SU-DHL-6 (cell line): ENCODE data around the gene SPATC1L.

ENCODE experiments used
- H2AFZ ChIP-seq: fragments of 200-600 bp; sonication (generic); 2 replicates; pipeline ENCODE4 v1.6.1; 2014; ENCODE audit warnings: low read depth, mild to moderate bottlenecking, moderate library complexity, mixed read lengths, antibody characterized with exemption, low read length; ENCODE audit not compliant: severe bottlenecking
- H3F3A ChIP-seq: fragments of 200-600 bp; shearing (Covaris generic); 2 replicates; pipeline ENCODE4 v1.6.0; 2016; ENCODE audit warnings: antibody characterized with exemption, mild to moderate bottlenecking; ENCODE audit not compliant: insufficient read depth
- H3K27ac ChIP-seq: fragments of 200-600 bp; sonication (generic); 2 replicates; pipeline ENCODE4 v1.5.1; 2016; ENCODE audit warnings: low read depth, mild to moderate bottlenecking, low read length, moderate library complexity, mixed read lengths
- H3K27me3 ChIP-seq: fragments of 200-600 bp; sonication (generic), shearing (Covaris generic); 2 replicates; pipeline ENCODE4 v1.6.0; 2014; ENCODE audit warnings: mild to moderate bottlenecking, low read length
- H3K36me3 ChIP-seq: fragments of 200-600 bp; sonication (generic); 2 replicates; pipeline ENCODE4 v1.6.1; 2014; ENCODE audit warnings: mild to moderate bottlenecking, low read length, mixed read lengths
- H3K4me2 ChIP-seq: fragments of 300-600, 200-600 bp; shearing (Covaris generic), sonication (generic); 2 replicates; pipeline ENCODE4 v1.6.0; 2014; ENCODE audit warnings: low read length, low read depth, mild to moderate bottlenecking; ENCODE audit not compliant: poor library complexity, severe bottlenecking
- H3K4me3 ChIP-seq: fragments of 200-600 bp; sonication (generic); 2 replicates; pipeline ENCODE4 v1.5.1; 2014; ENCODE audit warnings: antibody characterized with exemption, low read length, mild to moderate bottlenecking, mixed read lengths; ENCODE audit not compliant: insufficient read depth, poor library complexity, severe bottlenecking
- H3K79me2 ChIP-seq: fragments of 200-600 bp; sonication (generic); 2 replicates; pipeline ENCODE4 v1.6.1; 2014; ENCODE audit warnings: mild to moderate bottlenecking, low read length, moderate library complexity; ENCODE audit not compliant: insufficient read depth
- H3K9ac ChIP-seq: fragments of 200-600 bp; sonication (generic); 2 replicates; pipeline ENCODE4 v1.7.0; 2014; ENCODE audit warnings: mild to moderate bottlenecking, low read length
- H3K9me2 ChIP-seq: fragments of 200-600 bp; sonication (generic); replicated peaks from 2 replicates; pipeline ENCODE4 v1.6.1; 2014; ENCODE audit warnings: low read length; ENCODE audit not compliant: insufficient read depth
- H3K9me3 ChIP-seq: fragments of 200-600 bp; sonication (generic); 2 replicates; pipeline ENCODE4 v1.6.1; 2014; ENCODE audit warnings: low read length, mixed read lengths; ENCODE audit not compliant: insufficient read depth
- H4K20me1 ChIP-seq: fragments of 200-600 bp; sonication (generic); 2 replicates; pipeline ENCODE4 v1.6.1; 2014; ENCODE audit warnings: low read depth, mild to moderate bottlenecking, antibody characterized with exemption, low read length, moderate library complexity, mixed read lengths
- EZH2phosphoT487 ChIP-seq: fragments of 200-600 bp; sonication (generic), shearing (Covaris generic); conservative IDR thresholded peaks from 2 replicates; pipeline ENCODE4 v1.6.1; 2018; ENCODE audit warnings: mild to moderate bottlenecking, antibody characterized with exemption, low read length, moderate library complexity, mixed read lengths
- TF ChIP-seq, protein P1 (sequence below): fragments of 200-600 bp; sonication (generic); IDR thresholded peaks from one replicate; pipeline ENCODE4 v1.5.1; 2017; ENCODE audit warnings: antibody characterized with exemption, mild to moderate bottlenecking, low read length, moderate library complexity; ENCODE audit not compliant: insufficient read depth, poor library complexity, severe bottlenecking

SPATC1L gene

DNA sequence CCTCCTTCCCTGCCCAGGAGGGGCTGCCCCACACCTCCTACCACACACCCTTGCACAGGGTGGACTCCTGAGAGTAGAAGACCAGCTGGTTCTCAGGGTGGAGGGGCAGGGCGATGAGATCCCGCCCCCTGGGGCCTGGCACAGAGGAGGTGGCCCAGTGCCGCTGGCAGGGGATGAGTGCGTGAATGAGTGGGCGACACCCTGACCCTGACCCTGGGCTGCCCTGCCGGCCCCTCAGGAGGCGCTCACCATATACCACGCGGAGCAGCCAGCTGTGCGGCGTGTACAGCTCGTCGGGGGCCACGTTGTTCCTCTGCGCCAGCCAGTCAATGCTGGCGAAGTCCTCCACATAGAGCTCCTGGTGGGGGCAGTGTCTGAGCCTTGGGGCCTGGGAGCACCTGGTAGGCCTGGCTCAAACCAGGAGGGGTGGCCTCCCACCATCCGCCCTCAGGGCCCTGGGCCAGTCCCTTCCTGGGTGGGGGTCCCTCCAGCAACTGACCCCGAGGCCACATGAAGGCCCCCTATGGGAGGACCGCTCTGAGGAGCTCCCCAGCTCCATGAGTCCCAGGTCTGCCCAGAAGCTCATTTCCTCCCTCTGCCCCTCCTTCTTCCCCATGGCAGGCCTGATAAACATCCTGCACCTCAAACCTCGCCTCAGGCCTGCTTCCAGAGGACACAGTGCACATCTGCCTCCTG, 31.3 kb upstream of the SPATC1L start:
- no peak overlapping the region for H3K9ac ChIP-seq
- no peaks in the 10 kb centered on the region for H3K9me2 ChIP-seq
- no peaks in the 10 kb centered on the region for H3K27me3 ChIP-seq
- H3K27ac ChIP-seq, result no peak overlapping the region
- TF ChIP-seq EZH2phosphoT487, result no peak
- TF ChIP-seq, protein P1, sequence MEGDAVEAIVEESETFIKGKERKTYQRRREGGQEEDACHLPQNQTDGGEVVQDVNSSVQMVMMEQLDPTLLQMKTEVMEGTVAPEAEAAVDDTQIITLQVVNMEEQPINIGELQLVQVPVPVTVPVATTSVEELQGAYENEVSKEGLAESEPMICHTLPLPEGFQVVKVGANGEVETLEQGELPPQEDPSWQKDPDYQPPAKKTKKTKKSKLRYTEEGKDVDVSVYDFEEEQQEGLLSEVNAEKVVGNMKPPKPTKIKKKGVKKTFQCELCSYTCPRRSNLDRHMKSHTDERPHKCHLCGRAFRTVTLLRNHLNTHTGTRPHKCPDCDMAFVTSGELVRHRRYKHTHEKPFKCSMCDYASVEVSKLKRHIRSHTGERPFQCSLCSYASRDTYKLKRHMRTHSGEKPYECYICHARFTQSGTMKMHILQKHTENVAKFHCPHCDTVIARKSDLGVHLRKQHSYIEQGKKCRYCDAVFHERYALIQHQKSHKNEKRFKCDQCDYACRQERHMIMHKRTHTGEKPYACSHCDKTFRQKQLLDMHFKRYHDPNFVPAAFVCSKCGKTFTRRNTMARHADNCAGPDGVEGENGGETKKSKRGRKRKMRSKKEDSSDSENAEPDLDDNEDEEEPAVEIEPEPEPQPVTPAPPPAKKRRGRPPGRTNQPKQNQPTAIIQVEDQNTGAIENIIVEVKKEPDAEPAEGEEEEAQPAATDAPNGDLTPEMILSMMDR, result no peak
- no peaks in the 10 kb centered on the region for H4K20me1 ChIP-seq
- no peak overlapping the region for H3K4me3 ChIP-seq
- no peak overlapping the region for H3K4me2 ChIP-seq
- H3K9me3 ChIP-seq, result no peaks in the 10 kb centered on the region
- H3K36me3 ChIP-seq, result no peaks in the 10 kb centered on the region
- no peaks in the 10 kb centered on the region for H3F3A ChIP-seq
- no peak overlapping the region for H2AFZ ChIP-seq
- H3K79me2 ChIP-seq, result no peaks in the 10 kb centered on the region

DNA sequence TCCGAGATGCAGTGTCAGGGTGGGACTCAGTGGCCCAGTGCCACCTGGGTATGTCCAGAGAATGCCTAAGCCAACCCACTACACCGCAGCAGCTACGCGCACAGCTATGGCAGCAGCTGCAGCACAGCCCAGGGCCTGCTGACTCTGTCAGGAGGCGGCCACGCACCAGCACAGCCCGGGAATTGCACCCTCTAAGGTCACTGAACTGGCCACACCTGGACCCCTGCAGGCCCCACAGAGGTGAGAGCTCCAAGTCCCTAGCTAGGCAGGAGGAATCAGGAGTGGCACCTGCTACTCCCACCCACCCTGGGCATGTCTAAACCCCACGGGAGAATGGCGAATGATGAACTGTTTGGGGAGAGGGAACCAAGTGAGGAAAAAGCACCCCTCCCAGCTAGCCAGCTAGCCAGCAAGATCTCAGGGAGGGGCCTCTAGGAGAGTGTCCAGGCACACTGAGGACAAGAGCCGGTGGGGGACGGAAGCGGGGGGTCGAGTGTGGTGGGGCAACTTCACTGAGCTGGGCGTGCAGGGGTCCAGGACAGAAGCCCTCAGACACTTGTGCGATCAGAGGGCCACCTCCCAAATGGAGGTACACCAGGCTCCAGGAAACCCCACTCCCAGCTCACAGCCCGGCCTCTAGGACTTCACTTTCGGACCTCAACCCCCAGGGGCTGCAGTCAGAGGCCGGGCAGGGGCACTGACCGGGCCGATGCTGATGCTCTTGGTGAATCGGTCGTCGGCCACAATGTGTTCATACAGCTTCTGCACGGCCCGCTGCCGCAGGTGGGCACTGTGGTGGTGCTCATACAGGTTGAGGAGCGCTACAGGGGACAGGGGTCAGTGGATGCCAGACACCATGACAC, 30.4 kb upstream of the SPATC1L start:
- Histone ChIP-seq H3K4me2 (no peak overlapping the region), H3K27me3 (no peaks in the 10 kb centered on the region), H2AFZ (no peak overlapping the region), H3F3A (no peaks in the 10 kb centered on the region), H3K9ac (no peak overlapping the region), H3K36me3 (no peaks in the 10 kb centered on the region), H3K4me3 (no peak overlapping the region), H3K79me2 (no peaks in the 10 kb centered on the region), H3K9me2 (no peaks in the 10 kb centered on the region), H4K20me1 (no peaks in the 10 kb centered on the region), H3K9me3 (no peaks in the 10 kb centered on the region), H3K27ac (no peak overlapping the region)
- TF ChIP-seq EZH2phosphoT487, result no peak
- TF ChIP-seq, protein P1, result no peak

DNA sequence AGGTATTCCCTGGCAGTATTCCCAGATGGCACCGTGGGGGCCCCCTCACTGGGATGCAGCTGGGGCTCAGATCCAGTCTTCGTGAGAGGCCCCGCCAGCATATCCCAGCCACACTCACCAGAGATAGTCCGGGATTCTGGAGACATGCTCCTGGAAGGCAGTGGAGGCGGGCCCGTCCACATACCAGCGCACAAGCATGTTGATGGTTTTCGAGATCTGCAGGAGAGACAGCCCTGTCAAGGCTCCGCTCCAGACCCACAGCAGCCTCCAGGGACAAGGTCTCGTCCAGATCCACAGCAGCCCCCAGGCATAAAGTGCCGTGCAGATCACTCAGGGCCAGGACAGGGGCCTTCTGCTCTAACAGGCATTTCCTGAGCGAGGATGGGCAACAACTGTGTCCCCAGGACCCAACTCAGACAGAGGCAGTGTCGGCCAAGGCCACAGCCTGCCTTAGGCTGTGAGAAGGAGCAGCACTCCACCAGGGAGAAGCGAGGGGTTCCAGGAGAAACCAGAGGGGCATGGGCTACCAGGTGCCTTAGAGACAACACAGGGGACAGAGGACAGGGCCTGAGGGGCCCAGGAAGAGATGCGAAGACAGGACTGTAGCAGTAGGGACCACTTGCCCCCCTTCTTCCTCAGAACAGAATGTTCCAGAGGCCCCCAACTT, 29.5 kb upstream of the SPATC1L start:
- TF ChIP-seq, protein P1, result no peak
- TF ChIP-seq EZH2phosphoT487, result no peak
- Histone ChIP-seq H3K79me2 (no peaks in the 10 kb centered on the region), H2AFZ (no peak overlapping the region), H3K9ac (no peak overlapping the region), H3K9me3 (no peaks in the 10 kb centered on the region), H3K27me3 (no peaks in the 10 kb centered on the region), H3K4me3 (no peak overlapping the region), H3K9me2 (no peaks in the 10 kb centered on the region), H4K20me1 (no peaks in the 10 kb centered on the region), H3F3A (no peaks in the 10 kb centered on the region), H3K4me2 (no peak overlapping the region), H3K27ac (no peak overlapping the region), H3K36me3 (no peaks in the 10 kb centered on the region)
